ENCODE data around the gene CCDC38.

DNA sequence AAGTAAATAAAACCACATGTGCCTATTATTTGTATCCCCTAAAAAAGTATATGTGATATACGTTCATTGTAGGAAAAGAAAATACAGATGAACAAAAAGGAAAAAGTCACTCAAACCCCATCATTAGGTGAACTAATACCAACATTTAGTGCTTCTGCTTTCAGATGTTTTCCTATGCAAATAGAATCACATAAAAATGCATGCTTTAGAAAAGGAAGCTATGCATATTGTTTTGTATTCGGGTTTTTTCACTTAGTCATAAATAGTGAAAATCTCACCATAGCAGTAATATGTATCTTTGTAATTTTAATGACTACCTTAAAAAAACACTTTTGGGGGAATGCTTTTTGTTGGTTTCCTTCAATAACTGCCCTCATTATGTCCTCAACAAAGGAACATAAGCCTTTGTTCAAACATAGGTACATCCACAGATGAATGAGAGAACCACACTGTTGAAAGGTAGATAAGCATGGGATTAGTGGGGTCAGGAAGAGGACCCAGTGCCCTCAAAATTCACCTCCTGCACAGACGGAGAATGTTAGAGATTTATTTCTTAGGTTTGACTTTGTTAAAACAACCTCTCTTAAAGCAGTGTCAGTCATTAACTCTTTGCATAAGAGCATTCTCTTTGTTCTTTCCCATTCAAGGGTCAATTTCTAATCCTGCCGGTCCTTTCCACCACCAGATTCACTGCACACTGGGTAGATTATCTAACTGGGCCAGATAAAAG lies 7.2 kb upstream of the CCDC38 start:
- TF ChIP-seq, protein P1, sequence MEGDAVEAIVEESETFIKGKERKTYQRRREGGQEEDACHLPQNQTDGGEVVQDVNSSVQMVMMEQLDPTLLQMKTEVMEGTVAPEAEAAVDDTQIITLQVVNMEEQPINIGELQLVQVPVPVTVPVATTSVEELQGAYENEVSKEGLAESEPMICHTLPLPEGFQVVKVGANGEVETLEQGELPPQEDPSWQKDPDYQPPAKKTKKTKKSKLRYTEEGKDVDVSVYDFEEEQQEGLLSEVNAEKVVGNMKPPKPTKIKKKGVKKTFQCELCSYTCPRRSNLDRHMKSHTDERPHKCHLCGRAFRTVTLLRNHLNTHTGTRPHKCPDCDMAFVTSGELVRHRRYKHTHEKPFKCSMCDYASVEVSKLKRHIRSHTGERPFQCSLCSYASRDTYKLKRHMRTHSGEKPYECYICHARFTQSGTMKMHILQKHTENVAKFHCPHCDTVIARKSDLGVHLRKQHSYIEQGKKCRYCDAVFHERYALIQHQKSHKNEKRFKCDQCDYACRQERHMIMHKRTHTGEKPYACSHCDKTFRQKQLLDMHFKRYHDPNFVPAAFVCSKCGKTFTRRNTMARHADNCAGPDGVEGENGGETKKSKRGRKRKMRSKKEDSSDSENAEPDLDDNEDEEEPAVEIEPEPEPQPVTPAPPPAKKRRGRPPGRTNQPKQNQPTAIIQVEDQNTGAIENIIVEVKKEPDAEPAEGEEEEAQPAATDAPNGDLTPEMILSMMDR (IDR thresholded peaks at IDR 0.05): no peak
- TF ChIP-seq POLR2A (IDR thresholded peaks at IDR 0.05): no peak

Measured in heart left ventricle (tissue), 13 donors.